Sigmoid colon (tissue), 3 donors: Measurements from ENCODE around the gene SORCS2.

Experiments used
- POLR2A ChIP-seq, 2 donors: fragments of 450-650 bp; IDR thresholded peaks; one replicate each; pipeline ENCODE4 v1.6.1; 2016; ENCODE audit warnings: antibody characterized with exemption in 2 of 2, mild to moderate bottlenecking in 2 of 2, moderate library complexity in 2 of 2
- TF ChIP-seq, protein P1 (sequence below), 4 experiments: fragments of 450-650 bp in 3 of 4; fragments of 200-600 bp in 1 of 4; IDR thresholded peaks; one replicate each; pipeline ENCODE4 v1.5.1; 2016 to 2019; ENCODE audit warnings: antibody characterized with exemption in 4 of 4, mild to moderate bottlenecking in 3 of 4, moderate library complexity in 2 of 4

DNA sequence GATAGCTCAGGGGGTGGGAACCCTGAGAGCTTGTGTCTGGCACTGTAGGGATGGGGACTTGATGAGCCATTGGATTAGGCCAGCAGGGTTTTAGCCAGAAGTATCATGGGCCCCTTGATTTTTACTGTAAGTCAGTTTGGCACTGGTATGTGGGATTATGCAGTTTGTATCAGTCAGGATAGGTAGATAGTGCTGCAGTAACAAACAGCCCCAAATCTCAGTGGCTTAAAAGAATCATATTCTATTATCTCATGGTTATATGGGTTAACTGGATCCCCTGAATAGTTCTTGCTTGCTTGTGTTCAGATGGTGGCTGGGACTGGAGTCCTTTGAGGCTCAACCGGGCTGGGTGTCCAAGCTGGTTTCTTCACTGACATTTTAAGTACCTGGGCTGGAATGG, 56.5 kb downstream of the SORCS2 start:
- TF ChIP-seq, protein P1, sequence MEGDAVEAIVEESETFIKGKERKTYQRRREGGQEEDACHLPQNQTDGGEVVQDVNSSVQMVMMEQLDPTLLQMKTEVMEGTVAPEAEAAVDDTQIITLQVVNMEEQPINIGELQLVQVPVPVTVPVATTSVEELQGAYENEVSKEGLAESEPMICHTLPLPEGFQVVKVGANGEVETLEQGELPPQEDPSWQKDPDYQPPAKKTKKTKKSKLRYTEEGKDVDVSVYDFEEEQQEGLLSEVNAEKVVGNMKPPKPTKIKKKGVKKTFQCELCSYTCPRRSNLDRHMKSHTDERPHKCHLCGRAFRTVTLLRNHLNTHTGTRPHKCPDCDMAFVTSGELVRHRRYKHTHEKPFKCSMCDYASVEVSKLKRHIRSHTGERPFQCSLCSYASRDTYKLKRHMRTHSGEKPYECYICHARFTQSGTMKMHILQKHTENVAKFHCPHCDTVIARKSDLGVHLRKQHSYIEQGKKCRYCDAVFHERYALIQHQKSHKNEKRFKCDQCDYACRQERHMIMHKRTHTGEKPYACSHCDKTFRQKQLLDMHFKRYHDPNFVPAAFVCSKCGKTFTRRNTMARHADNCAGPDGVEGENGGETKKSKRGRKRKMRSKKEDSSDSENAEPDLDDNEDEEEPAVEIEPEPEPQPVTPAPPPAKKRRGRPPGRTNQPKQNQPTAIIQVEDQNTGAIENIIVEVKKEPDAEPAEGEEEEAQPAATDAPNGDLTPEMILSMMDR (IDR thresholded peaks at IDR 0.05) = no peak
- TF ChIP-seq POLR2A (IDR thresholded peaks at IDR 0.05) = no peak
